Measurements from ENCODE around the gene KRTAP9-3. TPM values are rescaled to one million over a fixed set of nuclear protein-coding genes. Genes with fewer than 3 reads are reported as not detected.

KRTAP9-3 gene
- total and polyA plus RNA-seq, 2 donors (not counting 3 experiments of a cell fraction or from before 2014, with no cell fraction given), result not detected

DNA sequence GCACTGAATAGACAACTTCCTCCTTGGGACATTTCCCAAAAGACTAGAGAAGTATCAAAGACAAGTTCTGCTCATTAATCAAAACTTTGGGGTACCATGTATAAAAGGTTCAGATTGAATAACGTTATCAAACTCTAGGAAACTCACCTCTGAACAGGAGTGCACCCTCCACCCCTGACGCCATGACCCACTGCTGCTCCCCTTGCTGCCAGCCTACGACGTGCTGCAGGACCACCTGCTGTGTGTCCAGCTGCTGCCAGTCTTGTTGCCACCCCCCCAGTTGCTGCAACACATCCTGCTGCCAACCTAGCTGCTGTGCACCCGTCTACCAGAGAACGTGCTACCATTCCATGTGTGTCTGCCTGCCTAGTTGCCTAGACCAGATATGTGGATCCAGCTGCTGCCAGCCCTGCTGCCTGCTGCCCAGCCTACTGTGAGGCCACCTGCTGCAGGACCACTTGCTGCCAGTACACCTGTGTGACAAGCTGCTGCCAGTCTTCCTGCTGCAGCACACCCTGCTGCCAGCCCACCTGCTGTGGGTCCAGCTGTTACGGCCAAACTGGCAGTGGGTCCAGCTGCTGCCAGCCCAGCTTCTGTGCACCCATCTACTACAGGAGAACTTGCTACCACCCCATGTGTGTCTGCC is 19.6 kb upstream of the KRTAP9-3 start:
- Histone ChIP-seq H3K79me2 (ENCODE audit: control insufficient read depth, insufficient read depth, low read length) (no peaks in the 10 kb centered on the region), H3K9ac (replicated peaks; ENCODE audit: extremely low read depth, insufficient read depth, low read length) (no peak overlapping the region), H3K9me3 (replicated peaks; ENCODE audit: control insufficient read depth, insufficient read depth, low read length) (no peaks in the 10 kb centered on the region), H2AFZ (ENCODE audit: low read depth, low read length) (no peak overlapping the region), H3K36me3 (ENCODE audit: control insufficient read depth in 2 of 2, extremely low read depth in 1 of 2, insufficient read depth in 2 of 2, low read length in 2 of 2) (no peaks in the 10 kb centered on the region), H3K27me3 (ENCODE audit: control insufficient read depth in 2 of 2, insufficient read depth in 2 of 2, low read length in 2 of 2) (no peaks in the 10 kb centered on the region), H3K4me1 (ENCODE audit: control insufficient read depth, extremely low read depth, insufficient read depth, low read length) (no peaks in the 10 kb centered on the region), H3K9me1 (replicated peaks; ENCODE audit: control insufficient read depth, extremely low read depth, insufficient read depth, low read length) (no peaks in the 10 kb centered on the region), H4K20me1 (replicated peaks; ENCODE audit: control insufficient read depth, extremely low read depth, insufficient read depth, low read length) (no peaks in the 10 kb centered on the region), H3K4me2 (ENCODE audit: insufficient read depth, low read length) (no peak overlapping the region), H3K4me3 (replicated peaks in 1 of 3; ENCODE audit: insufficient read depth in 1 of 3, low read depth in 1 of 3, low read length in 3 of 3) (no peak overlapping the region), H3K27ac (ENCODE audit: insufficient read depth, low read depth, low read length) (no peak overlapping the region)
- no TSS peak for BruUV-seq (replicated peaks)
- TF ChIP-seq MYC (IDR thresholded peaks at IDR 0.05; ENCODE audit: low read depth, low read length) (no peak), POLR2AphosphoS5 (IDR thresholded peaks at IDR 0.05; ENCODE audit: insufficient read depth, low read depth, low read length) (no peak), POLR2A (IDR thresholded peaks at IDR 0.05; ENCODE audit: low read depth, low read length) (no peak), JUN (IDR thresholded peaks at IDR 0.05; ENCODE audit: borderline replicate concordance, insufficient read depth, insufficient read length, low read depth) (no peak), EZH2 (IDR thresholded peaks at IDR 0.05; ENCODE audit: borderline replicate concordance, low read depth, low read length, severe bottlenecking) (no peak), GATA2 (IDR thresholded peaks at IDR 0.05; ENCODE audit: insufficient read depth, insufficient read length, low read depth, low read length) (no peak), FOS (IDR thresholded peaks at IDR 0.05; ENCODE audit: borderline replicate concordance, insufficient read depth, low read length) (no peak)
- TF ChIP-seq, protein P1, sequence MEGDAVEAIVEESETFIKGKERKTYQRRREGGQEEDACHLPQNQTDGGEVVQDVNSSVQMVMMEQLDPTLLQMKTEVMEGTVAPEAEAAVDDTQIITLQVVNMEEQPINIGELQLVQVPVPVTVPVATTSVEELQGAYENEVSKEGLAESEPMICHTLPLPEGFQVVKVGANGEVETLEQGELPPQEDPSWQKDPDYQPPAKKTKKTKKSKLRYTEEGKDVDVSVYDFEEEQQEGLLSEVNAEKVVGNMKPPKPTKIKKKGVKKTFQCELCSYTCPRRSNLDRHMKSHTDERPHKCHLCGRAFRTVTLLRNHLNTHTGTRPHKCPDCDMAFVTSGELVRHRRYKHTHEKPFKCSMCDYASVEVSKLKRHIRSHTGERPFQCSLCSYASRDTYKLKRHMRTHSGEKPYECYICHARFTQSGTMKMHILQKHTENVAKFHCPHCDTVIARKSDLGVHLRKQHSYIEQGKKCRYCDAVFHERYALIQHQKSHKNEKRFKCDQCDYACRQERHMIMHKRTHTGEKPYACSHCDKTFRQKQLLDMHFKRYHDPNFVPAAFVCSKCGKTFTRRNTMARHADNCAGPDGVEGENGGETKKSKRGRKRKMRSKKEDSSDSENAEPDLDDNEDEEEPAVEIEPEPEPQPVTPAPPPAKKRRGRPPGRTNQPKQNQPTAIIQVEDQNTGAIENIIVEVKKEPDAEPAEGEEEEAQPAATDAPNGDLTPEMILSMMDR (IDR thresholded peaks at IDR 0.05; ENCODE audit: extremely low read depth in 1 of 2, insufficient read depth in 1 of 2, low read depth in 1 of 2, low read length in 2 of 2), result no peak
- TF ChIP-seq, protein P2, sequence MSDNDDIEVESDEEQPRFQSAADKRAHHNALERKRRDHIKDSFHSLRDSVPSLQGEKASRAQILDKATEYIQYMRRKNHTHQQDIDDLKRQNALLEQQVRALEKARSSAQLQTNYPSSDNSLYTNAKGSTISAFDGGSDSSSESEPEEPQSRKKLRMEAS (IDR thresholded peaks at IDR 0.05; ENCODE audit: insufficient read depth, insufficient read length), result no peak
- ChIA-PET CTCF (no interaction called here), POLR2A (no interaction called here)
- no peak for DNase-seq (ENCODE audit: low read depth, low spot score)
- dilution Hi-C loops (cut with MboI; ENCODE audit: extremely low pct_ligation_motif_present, low sequenced_read_pairs) (no loop called here), intact Hi-C loops (cut with micrococcal nuclease) (no loop called here)
- FAIRE-seq, result no peak
